Tibial nerve (tissue), 3 donors: ENCODE measurements around the gene TAGLN2.

ENCODE experiments used
- CTCF ChIP-seq, 5 experiments: fragments of 200-600 bp in 3 of 5; fragments of 450-650 bp in 2 of 5; sonication (generic) in 3 of 5; IDR thresholded peaks; one replicate each; pipeline ENCODE4 v1.5.1; 2016 to 2019; ENCODE audit warnings: antibody characterized with exemption in 5 of 5, mild to moderate bottlenecking in 3 of 5, moderate library complexity in 2 of 5
- POLR2A ChIP-seq, 2 donors: fragments of 450-650 bp; IDR thresholded peaks; one replicate each; pipeline ENCODE4 v1.6.1; 2017; ENCODE audit warnings: antibody characterized with exemption in 2 of 2, mild to moderate bottlenecking in 2 of 2, moderate library complexity in 2 of 2

GRCh38 chr1:159895836-159896545, 29.3 kb downstream of the TAGLN2 start:
- TF ChIP-seq CTCF (IDR thresholded peaks at IDR 0.05): no peak
- TF ChIP-seq POLR2A (IDR thresholded peaks at IDR 0.05): no peak
